HG02678 (cell line): ENCODE data around the gene SLC9A8.
"Not testable (repeated sequence)": the region's sequence is repeated elsewhere in the genome, so short reads cannot be mapped to it uniquely, and the experiment has no call there.

Experiments
- ATAC-seq: cut with Tn5 transposase; IDR thresholded peaks from one replicate; pipeline ENCODE4 v1.9.1; 2021; ENCODE audit warnings: mild to moderate bottlenecking, moderate library complexity; ENCODE audit not compliant: unreplicated experiment

SLC9A8 gene

DNA sequence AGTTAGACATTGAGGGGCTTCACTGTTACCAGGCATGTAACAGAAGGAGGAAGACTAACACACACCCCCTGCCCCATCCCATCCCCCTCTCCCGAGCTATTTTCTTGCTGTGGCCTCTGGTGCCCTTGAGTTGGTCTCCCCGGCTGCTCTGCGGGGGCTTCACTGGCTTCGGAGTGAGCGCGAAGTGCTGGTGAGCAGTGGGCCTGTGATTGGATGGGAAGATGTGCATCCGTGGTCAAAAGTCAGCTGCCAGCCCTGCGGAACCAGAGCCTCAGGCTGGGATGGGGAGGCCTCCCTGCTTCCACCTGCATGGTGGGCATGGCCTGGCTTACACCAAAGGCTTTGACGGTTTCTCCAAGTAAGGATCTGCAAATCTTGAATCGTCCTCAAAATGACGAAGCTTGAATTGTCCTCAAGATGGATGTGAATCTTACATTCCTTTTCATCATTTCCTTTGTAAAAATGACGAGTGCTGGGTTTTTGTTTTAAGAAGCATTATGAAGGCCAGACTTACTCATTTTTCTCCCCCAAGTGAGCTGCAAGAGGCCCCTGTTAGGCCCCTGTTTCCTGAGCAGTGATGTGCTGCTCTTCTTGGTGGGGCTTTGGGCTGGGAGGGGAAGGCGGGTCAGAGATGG, 79.0 kb downstream of the SLC9A8 start:
- ATAC-seq = no peak

DNA sequence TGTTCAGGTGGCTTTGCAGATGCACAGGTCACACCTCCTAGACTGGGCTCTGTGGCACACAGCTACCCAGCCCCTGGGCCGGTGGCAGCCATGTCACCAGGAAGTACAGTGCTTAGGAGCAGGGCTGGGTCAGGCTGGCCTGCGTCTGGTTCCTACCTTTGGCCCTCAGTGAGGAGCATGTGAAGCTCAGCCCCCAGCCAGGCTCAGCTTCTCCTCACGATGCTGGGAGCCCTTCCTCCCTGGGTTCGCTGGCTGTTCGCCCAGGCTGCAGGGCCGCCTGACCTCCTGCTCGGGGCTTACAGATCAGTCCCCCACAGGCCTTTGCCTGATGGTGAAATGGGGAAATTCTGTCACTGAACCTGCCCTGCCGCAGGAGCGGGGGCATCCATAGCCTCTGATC, 79.6 kb downstream of the SLC9A8 start:
- no peak for ATAC-seq

DNA sequence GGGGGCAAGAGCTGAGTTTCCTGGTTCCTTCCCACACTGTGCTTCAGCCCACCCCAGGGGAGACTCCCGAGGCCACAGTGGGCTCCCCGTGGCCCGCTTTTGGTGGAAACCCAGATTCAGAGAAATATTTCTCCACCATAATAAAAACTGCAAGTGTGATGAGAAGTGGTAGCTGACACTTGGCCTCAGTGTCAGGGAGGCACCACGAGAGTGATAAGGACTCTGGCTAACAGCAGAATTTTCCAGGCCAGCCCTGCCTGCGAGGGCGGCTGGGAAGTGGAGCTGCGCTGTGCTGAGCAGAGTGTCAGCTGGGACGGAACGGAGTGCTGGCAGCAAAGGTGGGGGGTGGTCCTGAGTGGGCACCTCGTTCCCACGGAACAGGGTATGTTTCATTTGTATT, 80.2 kb downstream of the SLC9A8 start:
- no peak for ATAC-seq

DNA sequence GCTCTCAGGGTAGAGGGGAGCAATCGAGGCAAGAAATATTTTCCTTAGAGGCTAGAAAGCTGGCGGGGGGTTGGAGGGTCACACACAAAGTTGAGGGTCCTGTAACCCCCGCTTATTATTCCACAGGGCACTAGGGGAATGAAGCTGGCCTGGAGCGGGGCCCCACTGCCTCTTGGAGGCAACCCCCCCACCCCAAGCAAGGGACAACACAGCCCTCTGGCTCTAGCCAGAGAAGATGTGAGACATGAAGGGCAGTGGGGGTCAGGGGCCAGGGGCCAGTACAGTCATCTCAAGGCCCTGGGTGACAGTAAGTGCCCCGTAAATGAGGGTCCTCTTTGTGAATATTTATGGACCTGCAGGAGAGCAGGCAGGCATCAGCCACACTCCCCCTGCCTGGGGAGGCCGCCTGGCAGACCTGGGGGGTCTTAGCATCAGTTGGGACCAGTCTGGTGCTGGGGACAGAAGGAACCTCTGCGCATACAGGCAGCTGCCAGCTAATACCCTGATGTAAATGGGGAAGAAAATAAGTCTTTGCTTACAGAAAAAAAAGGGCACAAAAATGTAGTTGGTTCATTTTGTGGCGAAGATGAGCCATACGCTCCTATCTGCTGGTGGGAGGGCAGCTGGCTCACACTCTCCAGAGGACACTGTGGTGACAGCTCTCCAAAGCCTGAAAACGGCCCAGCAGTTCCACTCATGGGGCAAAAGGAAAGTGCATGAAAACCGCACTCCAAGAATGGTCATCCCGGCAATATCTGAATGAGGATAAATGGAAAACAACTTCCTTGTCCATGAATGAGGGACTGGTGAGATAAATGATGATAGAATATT, 80.8 kb downstream of the SLC9A8 start:
- ATAC-seq = no peak

DNA sequence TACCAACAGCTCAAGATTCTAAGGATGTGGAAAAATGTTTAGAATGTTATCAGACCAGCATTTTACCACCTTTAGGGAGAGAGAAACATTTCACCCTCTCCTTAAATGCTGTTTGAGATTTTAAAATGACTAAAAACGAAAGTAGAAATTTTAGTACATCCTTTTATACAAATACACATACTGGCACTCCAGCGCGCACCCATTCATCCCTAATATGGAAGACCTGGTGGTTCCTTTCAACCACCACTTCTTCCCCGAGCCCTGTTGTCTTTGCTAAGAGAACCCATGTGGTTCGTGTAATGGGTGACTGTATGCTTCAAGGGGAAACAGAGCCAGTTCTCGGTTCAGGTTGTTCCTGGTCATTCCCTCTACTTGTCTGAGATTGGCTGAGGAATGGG, 81.4 kb downstream of the SLC9A8 start:
- no peak for ATAC-seq

DNA sequence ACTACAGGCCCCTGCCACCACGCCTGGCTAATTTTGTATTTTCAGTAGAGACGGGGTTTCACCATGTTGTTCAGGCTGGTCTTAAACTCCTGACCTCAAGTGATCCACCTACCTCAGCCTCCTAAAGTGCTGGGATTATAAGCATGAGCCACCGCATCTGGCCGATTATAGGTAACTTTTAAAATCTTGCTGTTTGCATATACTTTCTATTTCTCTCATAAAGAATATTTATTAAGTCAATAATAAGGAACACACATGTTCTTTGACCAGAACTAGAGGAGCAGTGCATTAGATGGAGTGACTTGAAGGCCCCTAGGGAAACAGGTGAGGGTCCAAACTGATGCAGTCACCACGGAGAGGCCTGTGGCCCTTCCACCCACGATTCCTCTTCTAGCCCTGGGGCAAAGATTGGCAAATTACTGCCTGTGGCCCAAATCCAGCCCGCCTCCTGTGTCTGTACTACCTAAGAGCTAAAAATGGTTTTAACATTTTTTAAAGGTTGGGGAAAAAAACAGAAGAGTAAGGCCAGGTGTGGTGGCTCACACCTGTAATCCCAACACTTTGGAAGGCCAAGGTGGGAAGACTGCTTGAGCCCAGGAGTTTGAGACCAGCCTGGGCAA, 83.0 kb downstream of the SLC9A8 start:
- ATAC-seq = not testable (repeated sequence)

DNA sequence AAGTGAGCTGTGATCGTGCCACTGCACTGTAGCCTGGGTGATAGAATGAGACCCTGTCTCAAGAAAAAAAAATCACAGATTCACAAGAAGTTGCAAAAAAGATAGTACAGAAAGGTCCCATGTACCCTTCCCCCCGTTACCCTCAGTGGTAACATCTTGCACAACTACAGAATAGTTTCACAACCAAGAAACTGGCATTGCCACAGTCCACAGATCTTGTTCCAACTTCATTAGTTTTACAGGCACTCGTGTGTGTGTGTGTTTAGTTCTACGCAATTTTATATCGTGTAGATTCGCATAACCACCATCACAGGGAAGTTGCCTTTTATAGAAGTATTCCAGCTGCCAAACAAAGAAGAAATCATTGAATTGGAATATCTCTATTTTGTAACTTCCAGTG, 83.6 kb downstream of the SLC9A8 start:
- no peak for ATAC-seq

DNA sequence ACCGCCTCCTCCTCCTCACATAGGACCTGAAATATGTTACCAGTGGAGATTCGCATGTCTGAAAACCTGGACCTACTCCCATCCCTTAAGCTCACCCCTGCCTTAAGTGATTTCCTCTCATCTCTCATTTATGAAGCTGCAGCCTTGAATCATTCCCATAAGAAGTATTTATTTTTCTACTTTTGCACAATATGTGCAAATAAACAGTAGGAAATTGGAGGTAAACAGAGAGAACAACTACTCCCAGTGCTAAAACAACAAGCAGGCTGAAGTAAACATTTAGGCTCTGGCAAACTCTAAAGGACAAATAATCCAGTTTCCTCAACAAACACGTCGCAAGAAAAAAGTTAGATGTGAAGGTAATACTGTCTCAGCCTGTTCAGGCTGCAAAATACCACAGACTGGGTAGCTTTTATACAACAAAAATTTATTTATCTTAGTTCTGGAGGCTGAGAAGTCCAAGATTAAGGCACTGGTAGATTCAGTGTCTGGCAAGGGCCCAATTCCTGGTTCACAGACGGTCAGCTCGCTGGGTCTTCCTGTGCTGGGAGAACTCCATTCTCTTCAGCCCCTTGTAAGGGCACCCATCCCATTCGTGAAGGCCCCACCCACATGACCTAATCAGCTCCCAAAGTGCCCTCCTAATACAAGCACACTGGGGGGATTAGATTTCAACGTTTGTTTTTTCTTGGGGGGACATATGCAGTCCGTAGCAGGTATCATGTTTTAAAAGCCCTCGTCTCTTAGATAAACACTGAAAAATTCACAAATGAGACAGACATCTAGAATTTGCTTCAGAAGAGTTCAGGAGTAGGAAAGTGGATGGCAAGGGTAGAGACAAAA, 87.1 kb downstream of the SLC9A8 start:
- ATAC-seq = no peak

DNA sequence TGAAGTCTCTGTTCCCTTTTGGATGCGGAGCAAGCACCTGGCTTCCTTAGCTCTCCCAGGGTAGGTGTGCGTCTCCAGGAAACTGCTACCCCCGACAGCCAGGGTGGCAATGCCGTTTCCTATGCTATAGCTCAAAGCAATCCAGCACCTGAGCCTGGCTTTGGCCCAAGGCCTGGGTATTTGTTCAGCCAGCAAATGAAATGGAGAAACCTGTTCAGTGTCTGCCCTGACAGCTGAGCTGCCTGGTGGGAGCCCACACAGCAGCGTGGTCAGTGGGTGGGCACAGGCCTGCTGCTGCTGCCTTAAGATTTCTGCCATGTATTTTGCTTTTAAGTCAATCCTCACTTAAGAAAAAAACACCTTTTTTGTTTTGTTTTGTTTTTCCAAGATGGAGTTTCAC, 89.0 kb downstream of the SLC9A8 start:
- no peak for ATAC-seq

DNA sequence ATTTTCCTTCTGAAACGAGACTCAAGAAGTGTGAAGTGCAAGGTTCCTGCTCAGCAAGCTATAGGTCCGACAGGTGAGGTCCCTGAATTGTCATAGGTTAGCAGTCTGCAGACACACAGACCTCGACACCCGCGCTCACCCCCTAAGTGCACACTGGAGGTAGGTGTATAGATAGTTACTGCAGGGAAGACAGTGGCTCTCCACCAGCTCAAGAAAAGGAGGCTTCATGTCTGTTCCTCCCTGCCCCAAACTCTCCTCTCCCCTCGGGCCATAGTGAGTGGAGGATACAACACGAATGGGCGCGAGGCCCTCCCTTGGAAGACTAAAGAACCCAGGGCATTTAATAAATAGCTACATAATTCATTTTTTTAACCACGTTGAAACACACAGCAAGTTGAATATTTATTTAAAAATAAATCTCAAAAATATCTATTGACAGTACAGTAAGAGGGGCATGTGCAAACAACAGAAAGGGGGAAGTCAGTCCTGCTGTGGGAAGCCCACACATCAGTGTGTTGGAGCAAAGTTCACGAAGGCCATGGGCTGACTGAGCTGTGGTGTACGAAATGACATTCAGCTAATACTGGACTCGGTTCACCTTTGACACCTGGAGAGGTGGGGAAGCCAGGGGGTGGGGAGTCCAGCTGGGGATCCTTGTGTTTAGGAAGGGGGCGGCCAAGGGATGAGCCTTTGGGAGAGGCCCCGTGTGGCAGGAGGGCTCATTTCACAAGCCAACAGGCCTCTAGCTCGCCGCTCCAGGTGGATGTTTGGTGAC, 92.0 kb downstream of the SLC9A8 start:
- ATAC-seq = no peak

DNA sequence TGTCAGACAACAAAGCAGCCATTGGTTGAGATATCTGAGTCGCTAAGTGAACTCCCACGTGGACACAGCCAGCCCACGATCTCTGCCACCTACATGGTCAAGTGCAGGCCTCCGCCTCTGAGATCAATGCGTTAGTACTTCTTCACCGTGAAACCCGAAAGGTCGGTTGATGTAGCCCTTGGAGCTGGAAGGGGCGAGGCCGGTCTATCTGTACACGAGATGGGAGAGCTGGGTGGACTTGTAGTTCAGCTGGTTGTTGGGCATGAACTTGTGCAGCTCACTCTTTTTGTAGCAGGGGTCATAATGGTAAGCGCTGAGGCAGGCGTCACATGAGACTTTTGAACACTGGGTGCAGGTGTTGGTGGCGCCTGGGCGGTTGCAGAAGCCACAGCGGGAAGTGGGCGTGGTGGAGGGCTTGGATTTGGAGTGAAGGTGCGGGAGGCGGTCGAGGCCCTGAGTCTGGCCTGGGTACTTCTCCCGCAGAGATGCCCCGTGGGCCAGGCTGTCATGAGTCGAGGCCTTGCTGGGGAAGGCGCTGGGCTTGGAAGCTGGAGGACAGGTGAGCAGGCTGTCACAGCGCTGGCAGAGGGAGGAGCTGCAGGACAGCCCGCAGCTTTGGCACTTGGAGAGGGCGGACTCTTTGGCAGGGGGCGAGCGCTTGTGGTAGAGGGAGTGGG, 92.9 kb downstream of the SLC9A8 start:
- no peak for ATAC-seq

DNA sequence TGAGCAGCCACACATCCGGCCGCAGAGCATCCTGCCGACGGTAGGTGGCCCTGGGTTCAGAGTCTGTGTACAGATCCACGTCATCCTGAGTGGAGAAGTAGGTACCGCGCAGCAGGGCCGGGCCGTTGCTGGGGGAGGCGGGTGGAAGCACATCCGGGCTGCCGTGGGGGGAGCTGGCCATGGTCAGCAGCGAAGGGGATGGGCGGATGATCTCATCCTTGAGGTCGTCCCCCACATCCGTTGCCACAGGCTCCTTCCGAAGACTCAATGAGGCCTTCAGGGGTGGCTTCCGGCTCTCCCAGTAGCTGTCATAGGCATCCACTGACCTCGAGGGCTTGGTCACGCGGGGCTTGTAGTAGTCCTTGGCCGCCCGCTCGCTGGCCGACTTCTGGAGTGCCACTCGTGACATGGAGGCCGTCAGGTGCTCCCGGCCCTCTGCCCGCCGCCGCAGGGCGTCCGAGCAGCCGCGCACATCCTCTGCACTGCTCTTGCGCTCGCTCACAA, 93.5 kb downstream of the SLC9A8 start:
- no peak for ATAC-seq

DNA sequence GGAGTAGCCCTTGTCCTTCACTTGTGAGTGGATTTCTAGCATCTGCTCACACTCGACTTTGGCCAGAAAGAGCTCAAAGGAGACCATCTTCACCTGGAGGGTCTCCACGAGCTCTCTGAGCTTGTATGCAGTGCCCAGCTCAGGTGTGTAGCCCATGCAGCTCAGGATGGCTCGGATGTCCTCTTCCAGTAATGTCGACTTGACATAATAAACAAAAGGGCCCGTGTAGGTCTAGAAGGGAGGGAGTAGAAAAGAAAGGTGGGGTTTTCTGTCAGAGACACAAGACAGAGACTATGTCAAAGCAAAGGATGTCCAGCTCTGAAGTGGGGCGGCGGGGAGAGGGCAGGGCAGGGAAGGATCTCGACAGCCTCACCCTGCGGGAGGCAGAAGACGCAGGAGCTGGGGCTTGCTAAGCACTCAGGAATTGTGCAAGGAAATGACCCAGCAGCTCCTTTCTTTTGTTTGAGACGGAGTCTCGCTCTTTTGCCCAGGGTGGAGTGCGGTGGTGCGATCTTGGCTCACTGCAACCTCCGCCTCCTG, 94.1 kb downstream of the SLC9A8 start:
- no peak for ATAC-seq

DNA sequence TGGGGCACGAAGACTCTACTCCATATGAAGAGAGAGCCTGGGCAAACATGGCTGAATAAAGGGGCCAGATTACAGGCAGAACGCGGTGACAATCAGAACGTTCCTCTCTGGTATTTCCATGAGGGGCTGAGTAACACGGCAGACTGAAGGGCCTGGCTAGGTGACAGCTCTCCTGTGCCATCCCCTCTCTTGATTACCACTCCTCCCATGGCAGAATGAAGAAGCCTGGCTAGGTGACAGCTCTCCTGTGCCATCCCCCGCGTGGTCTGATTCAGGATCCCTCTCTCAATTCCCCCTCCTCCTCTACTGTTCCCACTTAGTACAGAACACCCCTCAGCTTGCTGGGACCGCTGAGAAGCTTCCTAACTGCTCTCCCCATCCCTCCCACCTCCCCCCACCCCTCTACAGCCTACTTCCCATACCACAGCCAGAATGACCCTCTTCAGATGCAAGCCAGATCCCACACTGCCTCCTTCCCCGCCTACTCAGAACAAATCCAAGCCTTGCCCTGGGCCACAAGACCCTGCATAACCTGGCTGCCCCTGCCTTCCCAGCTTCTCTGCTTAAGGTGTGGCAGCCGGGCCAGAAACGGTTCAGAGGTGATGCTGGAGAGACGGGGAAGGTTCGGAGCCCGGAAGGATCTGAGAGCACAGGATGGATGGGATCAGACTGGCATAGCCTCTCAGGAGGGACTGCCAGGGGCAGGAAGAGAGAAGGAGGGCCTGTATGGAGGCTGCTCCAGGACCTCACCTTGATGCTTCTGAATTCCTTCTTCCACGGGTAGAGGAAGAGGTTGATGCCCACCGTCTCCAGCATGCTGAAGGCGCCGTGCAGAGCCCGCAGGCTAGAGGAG, 95.0 kb downstream of the SLC9A8 start:
- no peak for ATAC-seq

DNA sequence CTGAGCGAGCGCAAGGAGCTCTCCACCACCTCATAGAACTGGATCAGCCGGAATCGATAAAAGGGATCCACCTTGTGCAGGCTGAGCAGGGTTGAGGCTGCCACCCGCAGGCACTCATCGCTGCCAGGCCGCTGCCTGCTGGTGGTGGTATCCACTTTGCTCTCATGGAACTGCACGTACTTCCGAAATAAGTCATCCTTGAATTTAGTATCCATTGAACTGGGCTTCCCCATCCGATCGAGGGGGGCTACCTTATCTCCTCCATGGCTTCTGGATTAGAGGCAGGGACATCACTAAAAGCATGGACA, 95.6 kb downstream of the SLC9A8 start:
- ATAC-seq = no peak

DNA sequence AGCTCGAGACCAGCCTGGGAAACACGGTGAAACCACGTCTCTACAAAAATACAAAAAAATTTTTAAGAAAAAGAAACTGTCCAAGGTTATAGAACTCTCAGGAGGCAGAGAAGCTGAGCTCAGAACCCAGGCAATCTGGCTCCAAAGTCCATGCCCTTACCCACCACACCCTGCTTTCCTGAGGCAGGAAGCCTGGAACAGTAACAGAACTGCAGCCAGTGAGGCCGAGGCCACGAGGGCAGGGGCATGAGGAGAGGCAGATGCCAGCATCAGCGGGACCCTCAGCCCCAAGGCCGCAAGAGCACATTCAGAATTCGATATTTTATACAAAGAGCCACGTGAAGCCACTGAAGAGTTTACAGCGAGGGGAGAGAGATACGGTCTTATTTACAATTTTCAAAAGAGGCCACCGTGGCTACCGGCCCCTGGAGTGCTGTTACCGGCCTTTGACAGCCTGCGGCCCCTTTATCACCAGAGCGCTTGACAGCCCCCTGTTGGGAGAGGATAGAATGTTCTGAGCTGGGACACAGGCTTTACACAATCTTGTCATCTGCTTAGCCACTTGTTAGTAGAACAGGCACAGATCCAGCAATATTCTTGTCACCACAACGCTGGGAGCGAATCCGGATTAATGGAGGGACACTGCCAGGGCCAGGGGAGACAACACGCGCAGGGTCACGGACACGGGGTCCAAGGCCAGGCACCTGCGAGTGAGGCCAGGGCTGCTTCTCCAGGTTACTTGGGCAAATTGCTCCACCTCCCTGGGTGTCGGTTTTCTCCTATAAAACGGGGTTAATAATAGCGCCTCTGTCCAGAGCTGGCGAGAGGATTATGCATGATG, 97.1 kb downstream of the SLC9A8 start:
- no peak for ATAC-seq

DNA sequence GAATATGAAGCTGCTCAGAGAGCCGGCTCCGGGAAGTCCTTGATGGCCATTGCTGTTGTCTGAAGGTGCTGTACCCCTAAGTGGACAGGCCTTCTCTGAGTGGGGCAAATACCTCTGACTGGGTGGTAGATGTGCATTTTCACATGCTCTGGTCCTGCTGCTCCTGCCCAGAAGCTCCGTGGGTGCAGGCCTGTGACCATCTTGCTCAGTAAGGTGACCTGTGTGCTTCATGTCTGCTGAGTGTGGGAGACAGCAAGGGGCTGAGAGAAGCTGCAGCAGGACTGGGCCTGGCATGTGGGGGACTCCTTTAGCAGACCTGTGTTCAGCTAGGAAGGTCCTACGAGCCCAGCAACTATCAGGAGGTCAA, 97.7 kb downstream of the SLC9A8 start:
- no peak for ATAC-seq
